GM12878 (cell line): ENCODE results near the gene GAL3ST2. TPM values are rescaled to one million over a fixed set of nuclear protein-coding genes. Genes with fewer than 3 reads are reported as not detected.
A peak's percentile ranks its signal among the peaks of the same experiment; 100 is the strongest.

Experiments
- BMI1 ChIP-seq: fragments of 450-650 bp; IDR thresholded peaks from 2 replicates; pipeline ENCODE4 v1.6.1; 2016; ENCODE audit warnings: mild to moderate bottlenecking, moderate library complexity, borderline replicate concordance
- EGR1 ChIP-seq, 2 experiments: IDR thresholded peaks; 1 replicate in 1 of 2; 2 replicates in 1 of 2; pipeline ENCODE4 v1.6.1; 2011 to 2012; ENCODE audit warnings: low read depth in 2 of 2, low read length in 2 of 2, borderline replicate concordance in 1 of 2, mild to moderate bottlenecking in 1 of 2, moderate library complexity in 1 of 2
- FOS ChIP-seq: IDR thresholded peaks from 3 replicates; pipeline ENCODE4 v1.6.1; 2011; ENCODE audit warnings: borderline replicate concordance; ENCODE audit not compliant: insufficient read length; ENCODE audit errors: extremely low read depth
- GATAD2B ChIP-seq: fragments of 450-650 bp; conservative IDR thresholded peaks from 2 replicates; pipeline ENCODE4 v1.6.1; 2017; ENCODE audit warnings: low read depth, mild to moderate bottlenecking, moderate library complexity
- HCFC1 ChIP-seq: fragments of 150-350 bp; IDR thresholded peaks from 2 replicates; pipeline ENCODE4 v1.6.1; 2014; ENCODE audit warnings: low read length
- HDAC2 ChIP-seq: fragments of 200-600 bp; sonication (generic); IDR thresholded peaks from 2 replicates; pipeline ENCODE4 v1.6.1; 2017
- IKZF2 ChIP-seq, 2 experiments: fragments of 450-650 bp; IDR thresholded peaks; 2 replicates each; pipeline ENCODE4 v1.6.1; 2017; ENCODE audit warnings: mild to moderate bottlenecking in 2 of 2, moderate library complexity in 2 of 2
- JUNB ChIP-seq: IDR thresholded peaks from 2 replicates; pipeline ENCODE4 v1.6.1; 2016; ENCODE audit warnings: antibody characterized with exemption, mild to moderate bottlenecking
- MXI1 ChIP-seq: fragments of 150-350 bp; IDR thresholded peaks from 2 replicates; pipeline ENCODE4 v1.6.1; 2011; ENCODE audit warnings: low read depth, mild to moderate bottlenecking, inconsistent platforms, low read length, improper control_type of control experiment
- NR2C1 ChIP-seq: fragments of 450-650 bp; IDR thresholded peaks from 2 replicates; pipeline ENCODE4 v1.6.1; 2017; ENCODE audit warnings: antibody characterized with exemption, mild to moderate bottlenecking, moderate library complexity
- POU2F2 ChIP-seq: IDR thresholded peaks from 3 replicates; pipeline ENCODE4 v1.6.1; 2011; ENCODE audit warnings: low read depth, mild to moderate bottlenecking, low read length, borderline replicate concordance
- SREBF2 ChIP-seq: IDR thresholded peaks from 2 replicates; pipeline ENCODE4 v1.6.1; 2012; ENCODE audit warnings: mild to moderate bottlenecking, low read length
- SUZ12 ChIP-seq: fragments of 200-600 bp; sonication (generic); IDR thresholded peaks from one replicate; pipeline ENCODE4 v1.6.1; 2018; ENCODE audit warnings: antibody characterized with exemption, mild to moderate bottlenecking; ENCODE audit not compliant: unreplicated experiment
- TCF3 ChIP-seq: IDR thresholded peaks from 2 replicates; pipeline ENCODE4 v1.6.1; 2012; ENCODE audit warnings: low read depth, mild to moderate bottlenecking, low read length, borderline replicate concordance; ENCODE audit not compliant: insufficient read depth
- YBX1 ChIP-seq: fragments of 450-650 bp; IDR thresholded peaks from 2 replicates; pipeline ENCODE4 v1.6.1; 2016; ENCODE audit warnings: antibody characterized with exemption
- ZNF207 ChIP-seq: fragments of 450-650 bp; IDR thresholded peaks from 2 replicates; pipeline ENCODE4 v1.6.1; 2014; ENCODE audit warnings: antibody characterized with exemption, mild to moderate bottlenecking, borderline replicate concordance
- polyA plus RNA-seq, 11 experiments: library from polyadenylated mRNA; depleted of rRNA in 4 of 11; unstranded in 6 of 11; stranded (reverse) in 5 of 11; fragments of >200 nt; fragmentation: Nextera tagmentation in 4 of 11; fragmentation: Illumina TruSeq in 1 of 11; extraction: Ambion mirVana in 4 of 11; extraction: Trizol in 1 of 11; gene quantifications; 1 replicate in 1 of 11; 2 replicates in 10 of 11; pipeline versions ENCODE4 v1.2.1 to v1.2.3, GENCODE V29; 2011 to 2016; ENCODE audit warnings: inconsistent platforms in 2 of 11, missing spikeins in 2 of 11, low read depth in 1 of 11
- total RNA-seq, 4 experiments: library from RNA; depleted of rRNA in 3 of 4; stranded (reverse); fragments of >200 nt in 3 of 4; fragmentation: Illumina TruSeq in 1 of 4; extraction: Trizol in 1 of 4; gene quantifications; 2 replicates each; pipeline versions ENCODE4 v1.2.1 to v1.2.3, GENCODE V29; 2013 to 2021
- TF ChIP-seq, protein P1 (sequence below): IDR thresholded peaks from 2 replicates; pipeline ENCODE4 v1.6.1; 2012; ENCODE audit warnings: mild to moderate bottlenecking, low read depth, low read length
- TF ChIP-seq, protein P2 (sequence below): fragments of 450-650 bp; IDR thresholded peaks from 2 replicates; pipeline ENCODE4 v1.6.1; 2017; ENCODE audit warnings: mild to moderate bottlenecking
- TF ChIP-seq, protein P3 (sequence below): IDR thresholded peaks from 2 replicates; pipeline ENCODE4 v1.6.1; 2012; ENCODE audit warnings: improper control_type of control experiment, low read depth, low read length; ENCODE audit not compliant: insufficient replicate concordance
- TF ChIP-seq, protein P4 (sequence below): fragments of 150-350 bp; IDR thresholded peaks from 2 replicates; pipeline ENCODE4 v1.6.1; 2014; ENCODE audit warnings: mild to moderate bottlenecking, low read depth, low read length

GAL3ST2 gene
- total and polyA plus RNA-seq, 10 of the 15 experiments (the other 5 are each of a cell fraction or from before 2014, with no cell fraction given): 0.09 to 0.36 (median 0.11) TPM; not detected in 7

DNA sequence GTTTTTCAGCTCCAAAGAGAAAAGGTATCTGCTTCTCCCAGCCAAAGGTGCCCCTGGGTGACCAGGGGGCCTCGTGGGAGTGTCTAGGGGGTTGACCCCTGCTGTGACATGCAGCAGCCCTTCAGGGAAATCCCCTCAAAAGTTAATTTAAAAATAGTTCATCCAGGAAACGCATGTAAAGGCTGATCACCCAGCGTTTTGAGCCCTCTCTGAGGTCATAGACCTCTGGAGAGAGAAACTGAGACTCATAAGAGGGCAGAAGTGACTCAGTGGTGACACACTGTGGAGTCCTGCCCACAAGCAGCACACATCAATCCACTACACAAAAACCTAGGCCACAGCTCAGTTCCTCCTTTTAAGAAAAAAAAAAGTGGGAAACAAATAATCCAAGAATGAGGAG lies 11.9 kb downstream of the GAL3ST2 start (continued):
- TF ChIP-seq, protein P1, sequence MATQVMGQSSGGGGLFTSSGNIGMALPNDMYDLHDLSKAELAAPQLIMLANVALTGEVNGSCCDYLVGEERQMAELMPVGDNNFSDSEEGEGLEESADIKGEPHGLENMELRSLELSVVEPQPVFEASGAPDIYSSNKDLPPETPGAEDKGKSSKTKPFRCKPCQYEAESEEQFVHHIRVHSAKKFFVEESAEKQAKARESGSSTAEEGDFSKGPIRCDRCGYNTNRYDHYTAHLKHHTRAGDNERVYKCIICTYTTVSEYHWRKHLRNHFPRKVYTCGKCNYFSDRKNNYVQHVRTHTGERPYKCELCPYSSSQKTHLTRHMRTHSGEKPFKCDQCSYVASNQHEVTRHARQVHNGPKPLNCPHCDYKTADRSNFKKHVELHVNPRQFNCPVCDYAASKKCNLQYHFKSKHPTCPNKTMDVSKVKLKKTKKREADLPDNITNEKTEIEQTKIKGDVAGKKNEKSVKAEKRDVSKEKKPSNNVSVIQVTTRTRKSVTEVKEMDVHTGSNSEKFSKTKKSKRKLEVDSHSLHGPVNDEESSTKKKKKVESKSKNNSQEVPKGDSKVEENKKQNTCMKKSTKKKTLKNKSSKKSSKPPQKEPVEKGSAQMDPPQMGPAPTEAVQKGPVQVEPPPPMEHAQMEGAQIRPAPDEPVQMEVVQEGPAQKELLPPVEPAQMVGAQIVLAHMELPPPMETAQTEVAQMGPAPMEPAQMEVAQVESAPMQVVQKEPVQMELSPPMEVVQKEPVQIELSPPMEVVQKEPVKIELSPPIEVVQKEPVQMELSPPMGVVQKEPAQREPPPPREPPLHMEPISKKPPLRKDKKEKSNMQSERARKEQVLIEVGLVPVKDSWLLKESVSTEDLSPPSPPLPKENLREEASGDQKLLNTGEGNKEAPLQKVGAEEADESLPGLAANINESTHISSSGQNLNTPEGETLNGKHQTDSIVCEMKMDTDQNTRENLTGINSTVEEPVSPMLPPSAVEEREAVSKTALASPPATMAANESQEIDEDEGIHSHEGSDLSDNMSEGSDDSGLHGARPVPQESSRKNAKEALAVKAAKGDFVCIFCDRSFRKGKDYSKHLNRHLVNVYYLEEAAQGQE: no peak
- TF ChIP-seq SREBF2: no peak
- peak; percentile 87 for TF ChIP-seq JUNB
- no peak for TF ChIP-seq YBX1
- no peak for TF ChIP-seq ZNF207
- peak; percentile 71 to 78 for TF ChIP-seq IKZF2 (IDR thresholded peaks at IDR 0.05)
- TF ChIP-seq GATAD2B: no peak
- TF ChIP-seq BMI1: no peak
- TF ChIP-seq MXI1: no peak
- TF ChIP-seq, protein P2, sequence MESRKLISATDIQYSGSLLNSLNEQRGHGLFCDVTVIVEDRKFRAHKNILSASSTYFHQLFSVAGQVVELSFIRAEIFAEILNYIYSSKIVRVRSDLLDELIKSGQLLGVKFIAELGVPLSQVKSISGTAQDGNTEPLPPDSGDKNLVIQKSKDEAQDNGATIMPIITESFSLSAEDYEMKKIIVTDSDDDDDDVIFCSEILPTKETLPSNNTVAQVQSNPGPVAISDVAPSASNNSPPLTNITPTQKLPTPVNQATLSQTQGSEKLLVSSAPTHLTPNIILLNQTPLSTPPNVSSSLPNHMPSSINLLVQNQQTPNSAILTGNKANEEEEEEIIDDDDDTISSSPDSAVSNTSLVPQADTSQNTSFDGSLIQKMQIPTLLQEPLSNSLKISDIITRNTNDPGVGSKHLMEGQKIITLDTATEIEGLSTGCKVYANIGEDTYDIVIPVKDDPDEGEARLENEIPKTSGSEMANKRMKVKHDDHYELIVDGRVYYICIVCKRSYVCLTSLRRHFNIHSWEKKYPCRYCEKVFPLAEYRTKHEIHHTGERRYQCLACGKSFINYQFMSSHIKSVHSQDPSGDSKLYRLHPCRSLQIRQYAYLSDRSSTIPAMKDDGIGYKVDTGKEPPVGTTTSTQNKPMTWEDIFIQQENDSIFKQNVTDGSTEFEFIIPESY: no peak
- no peak for TF ChIP-seq TCF3
- TF ChIP-seq POU2F2: no peak
- no peak for TF ChIP-seq EGR1 (IDR thresholded peaks at IDR 0.05; ENCODE audit: borderline replicate concordance in 1 of 2, low read depth in 2 of 2, low read length in 2 of 2)
- no peak for TF ChIP-seq NR2C1
- TF ChIP-seq, protein P3, sequence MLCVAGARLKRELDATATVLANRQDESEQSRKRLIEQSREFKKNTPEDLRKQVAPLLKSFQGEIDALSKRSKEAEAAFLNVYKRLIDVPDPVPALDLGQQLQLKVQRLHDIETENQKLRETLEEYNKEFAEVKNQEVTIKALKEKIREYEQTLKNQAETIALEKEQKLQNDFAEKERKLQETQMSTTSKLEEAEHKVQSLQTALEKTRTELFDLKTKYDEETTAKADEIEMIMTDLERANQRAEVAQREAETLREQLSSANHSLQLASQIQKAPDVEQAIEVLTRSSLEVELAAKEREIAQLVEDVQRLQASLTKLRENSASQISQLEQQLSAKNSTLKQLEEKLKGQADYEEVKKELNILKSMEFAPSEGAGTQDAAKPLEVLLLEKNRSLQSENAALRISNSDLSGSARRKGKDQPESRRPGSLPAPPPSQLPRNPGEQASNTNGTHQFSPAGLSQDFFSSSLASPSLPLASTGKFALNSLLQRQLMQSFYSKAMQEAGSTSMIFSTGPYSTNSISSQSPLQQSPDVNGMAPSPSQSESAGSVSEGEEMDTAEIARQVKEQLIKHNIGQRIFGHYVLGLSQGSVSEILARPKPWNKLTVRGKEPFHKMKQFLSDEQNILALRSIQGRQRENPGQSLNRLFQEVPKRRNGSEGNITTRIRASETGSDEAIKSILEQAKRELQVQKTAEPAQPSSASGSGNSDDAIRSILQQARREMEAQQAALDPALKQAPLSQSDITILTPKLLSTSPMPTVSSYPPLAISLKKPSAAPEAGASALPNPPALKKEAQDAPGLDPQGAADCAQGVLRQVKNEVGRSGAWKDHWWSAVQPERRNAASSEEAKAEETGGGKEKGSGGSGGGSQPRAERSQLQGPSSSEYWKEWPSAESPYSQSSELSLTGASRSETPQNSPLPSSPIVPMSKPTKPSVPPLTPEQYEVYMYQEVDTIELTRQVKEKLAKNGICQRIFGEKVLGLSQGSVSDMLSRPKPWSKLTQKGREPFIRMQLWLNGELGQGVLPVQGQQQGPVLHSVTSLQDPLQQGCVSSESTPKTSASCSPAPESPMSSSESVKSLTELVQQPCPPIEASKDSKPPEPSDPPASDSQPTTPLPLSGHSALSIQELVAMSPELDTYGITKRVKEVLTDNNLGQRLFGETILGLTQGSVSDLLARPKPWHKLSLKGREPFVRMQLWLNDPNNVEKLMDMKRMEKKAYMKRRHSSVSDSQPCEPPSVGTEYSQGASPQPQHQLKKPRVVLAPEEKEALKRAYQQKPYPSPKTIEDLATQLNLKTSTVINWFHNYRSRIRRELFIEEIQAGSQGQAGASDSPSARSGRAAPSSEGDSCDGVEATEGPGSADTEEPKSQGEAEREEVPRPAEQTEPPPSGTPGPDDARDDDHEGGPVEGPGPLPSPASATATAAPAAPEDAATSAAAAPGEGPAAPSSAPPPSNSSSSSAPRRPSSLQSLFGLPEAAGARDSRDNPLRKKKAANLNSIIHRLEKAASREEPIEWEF: no peak
- TF ChIP-seq, protein P4, sequence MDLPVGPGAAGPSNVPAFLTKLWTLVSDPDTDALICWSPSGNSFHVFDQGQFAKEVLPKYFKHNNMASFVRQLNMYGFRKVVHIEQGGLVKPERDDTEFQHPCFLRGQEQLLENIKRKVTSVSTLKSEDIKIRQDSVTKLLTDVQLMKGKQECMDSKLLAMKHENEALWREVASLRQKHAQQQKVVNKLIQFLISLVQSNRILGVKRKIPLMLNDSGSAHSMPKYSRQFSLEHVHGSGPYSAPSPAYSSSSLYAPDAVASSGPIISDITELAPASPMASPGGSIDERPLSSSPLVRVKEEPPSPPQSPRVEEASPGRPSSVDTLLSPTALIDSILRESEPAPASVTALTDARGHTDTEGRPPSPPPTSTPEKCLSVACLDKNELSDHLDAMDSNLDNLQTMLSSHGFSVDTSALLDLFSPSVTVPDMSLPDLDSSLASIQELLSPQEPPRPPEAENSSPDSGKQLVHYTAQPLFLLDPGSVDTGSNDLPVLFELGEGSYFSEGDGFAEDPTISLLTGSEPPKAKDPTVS: no peak
- TF ChIP-seq HDAC2: no peak
- no peak for TF ChIP-seq FOS
- TF ChIP-seq HCFC1: no peak
- no peak for TF ChIP-seq SUZ12
